Measurements from ENCODE around the gene USP17L27.
"Not testable (repeated sequence)": the region's sequence is repeated elsewhere in the genome, so short reads cannot be mapped to it uniquely, and the experiment has no call there.

The USP17L27 gene

GRCh38 chr4:9343848-9344247 is at the start of gene USP17L27:
TSS of gene USP17L27 (plus strand) at chr4:9344148. CDS start at chr4:9344148, 0 bp downstream.
- DNase-seq (ENCODE audit: low read depth in 2 of 2), result not testable (repeated sequence)

GRCh38 chr4:9324191-9324590 is 19.8 kb upstream of the USP17L27 start:
- not testable (repeated sequence) for DNase-seq (ENCODE audit: low read depth in 2 of 2)

GRCh38 chr4:9324865-9325264 is 19.1 kb upstream of the USP17L27 start, which contains the start of gene USP17L24:
TSS of gene USP17L24 (plus strand) at chr4:9325165. CDS start at chr4:9325165, 0 bp downstream.
- not testable (repeated sequence) for DNase-seq (ENCODE audit: low read depth in 2 of 2)

GRCh38 chr4:9329611-9330010 is 14.3 kb upstream of the USP17L27 start, which contains the start of gene USP17L25:
TSS of gene USP17L25 (plus strand) at chr4:9329911. CDS start at chr4:9329911, 0 bp downstream.
- DNase-seq (ENCODE audit: low read depth in 2 of 2), result not testable (repeated sequence)

- DNase-seq (ENCODE audit: low read depth in 2 of 2), result not testable (repeated sequence)
Observed at GRCh38 chr4:9334358-9334757, 9.6 kb upstream of the USP17L27 start, which contains the start of gene USP17L26. TSS of gene USP17L26 (plus strand) at chr4:9334658. CDS start at chr4:9334658, 0 bp downstream.

GRCh38 chr4:9339103-9339502 is 4.8 kb upstream of the USP17L27 start, which contains the start of gene USP17L5:
TSS of gene USP17L5 (plus strand) at chr4:9339403. CDS start at chr4:9339403, 0 bp downstream.
- not testable (repeated sequence) for DNase-seq (ENCODE audit: low read depth in 2 of 2)

GRCh38 chr4:9348593-9348992 is 4.6 kb downstream of the USP17L27 start, which contains the start of gene USP17L28:
TSS of gene USP17L28 (plus strand) at chr4:9348893. CDS start at chr4:9348893, 0 bp downstream.
- DNase-seq (ENCODE audit: low read depth in 2 of 2), result not testable (repeated sequence)

GRCh38 chr4:9350866-9351265 is 6.9 kb downstream of the USP17L27 start:
- DNase-seq (ENCODE audit: low read depth in 2 of 2), result not testable (repeated sequence)

- not testable (repeated sequence) for DNase-seq (ENCODE audit: low read depth in 2 of 2)
Observed at GRCh38 chr4:9353338-9353737, 9.4 kb downstream of the USP17L27 start, which contains the start of gene USP17L29. TSS of gene USP17L29 (plus strand) at chr4:9353638. CDS start at chr4:9353638, 0 bp downstream.

GRCh38 chr4:9362829-9363228 is 18.9 kb downstream of the USP17L27 start, which contains the start of gene USP17L30:
TSS of gene USP17L30 (plus strand) at chr4:9363129. CDS start at chr4:9363129, 0 bp downstream.
- not testable (repeated sequence) for DNase-seq (ENCODE audit: low read depth in 2 of 2)

- DNase-seq (ENCODE audit: low read depth in 2 of 2), result not testable (repeated sequence)
Observed at GRCh38 chr4:9379881-9380280, 35.9 kb downstream of the USP17L27 start.

- DNase-seq (ENCODE audit: low read depth in 2 of 2), result peak in 1 of 2 donors; percentile 20
Observed at GRCh38 chr4:9381012-9381534, 37.1 kb downstream of the USP17L27 start.

- no peak for DNase-seq (ENCODE audit: low read depth in 2 of 2)
Observed at GRCh38 chr4:9384126-9384525, 40.2 kb downstream of the USP17L27 start.

- DNase-seq (ENCODE audit: low read depth in 2 of 2), result not testable (repeated sequence)
Observed at GRCh38 chr4:9389001-9389400, 45.1 kb downstream of the USP17L27 start.

All from stimulated activated CD8-positive, alpha-beta memory T cell treated with anti-CD3 and anti-CD28 coated beads, Interleukin-7, amount 100 ng/mL, for 1 hour (primary cell).